Measurements from ENCODE around the gene ZNF598.
A peak's percentile ranks its signal among the peaks of the same experiment; 100 is the strongest.

Gene ZNF598

GRCh38 chr16:2047330-2048115, 37.9 kb upstream of the ZNF598 start, which contains the start of the genes NTHL1 and TSC2:
NTHL1 (minus strand) TSS chr16:2047834; CDS start chr16:2047823, 11 bp downstream.
TSC2 (plus strand) TSS chr16:2047985; CDS start chr16:2048616, 631 bp downstream.
- no peaks in the 10 kb centered on the region for H3K36me3 ChIP-seq (ENCODE audit: control insufficient read depth, insufficient read depth, low read length)
- H3K27ac ChIP-seq (ENCODE audit: insufficient read depth, low read depth, low read length, poor library complexity, severe bottlenecking): no peak within 1 kb of the TSS
- peak within 1 kb of the TSS; percentile 92 for H3K4me3 ChIP-seq (ENCODE audit: insufficient read depth, low read depth, low read length)
- H3K4me1 ChIP-seq (ENCODE audit: control insufficient read depth, insufficient read depth, low read length): no peaks in the 10 kb centered on the region
- 0 to 1% methylated on average over 81 of the region's 81 CpGs for WGBS, 2 experiments
- no peaks in the 10 kb centered on the region for H3K27me3 ChIP-seq (ENCODE audit: control insufficient read depth, insufficient read depth, low read length, poor library complexity, severe bottlenecking)
- H3K9me3 ChIP-seq (ENCODE audit: control insufficient read depth, low read length): no peaks in the 10 kb centered on the region

- H3K27ac ChIP-seq (ENCODE audit: insufficient read depth, low read depth, low read length, poor library complexity, severe bottlenecking): no peak overlapping the region
- no peaks in the 10 kb centered on the region for H3K4me1 ChIP-seq (ENCODE audit: control insufficient read depth, insufficient read depth, low read length)
- no peaks in the 10 kb centered on the region for H3K9me3 ChIP-seq (ENCODE audit: control insufficient read depth, low read length)
- WGBS, 2 experiments: 40 to 44% methylated on average over 8 of the region's 8 CpGs
- peak overlapping the region; percentile 92 for H3K4me3 ChIP-seq (ENCODE audit: insufficient read depth, low read depth, low read length)
- no peaks in the 10 kb centered on the region for H3K36me3 ChIP-seq (ENCODE audit: control insufficient read depth, insufficient read depth, low read length)
- H3K27me3 ChIP-seq (ENCODE audit: control insufficient read depth, insufficient read depth, low read length, poor library complexity, severe bottlenecking): no peaks in the 10 kb centered on the region
These were observed 37.3 kb upstream of the ZNF598 start for GRCh38 chr16:2046893-2047329.

GRCh38 chr16:2045965-2046892, 36.6 kb upstream of the ZNF598 start:
- H3K9me3 ChIP-seq (ENCODE audit: control insufficient read depth, low read length): no peaks in the 10 kb centered on the region
- no peaks in the 10 kb centered on the region for H3K36me3 ChIP-seq (ENCODE audit: control insufficient read depth, insufficient read depth, low read length)
- WGBS, 2 experiments: 92 to 94% methylated on average over 21 of the region's 21 CpGs
- no peak overlapping the region for H3K27ac ChIP-seq (ENCODE audit: insufficient read depth, low read depth, low read length, poor library complexity, severe bottlenecking)
- no peaks in the 10 kb centered on the region for H3K27me3 ChIP-seq (ENCODE audit: control insufficient read depth, insufficient read depth, low read length, poor library complexity, severe bottlenecking)
- H3K4me3 ChIP-seq (ENCODE audit: insufficient read depth, low read depth, low read length): no peak overlapping the region
- H3K4me1 ChIP-seq (ENCODE audit: control insufficient read depth, insufficient read depth, low read length): no peaks in the 10 kb centered on the region

- Histone ChIP-seq H3K9me3 (ENCODE audit: control insufficient read depth, low read length) (no peaks in the 10 kb centered on the region), H3K4me1 (ENCODE audit: control insufficient read depth, insufficient read depth, low read length) (no peaks in the 10 kb centered on the region), H3K27me3 (ENCODE audit: control insufficient read depth, insufficient read depth, low read length, poor library complexity, severe bottlenecking) (no peaks in the 10 kb centered on the region), H3K36me3 (ENCODE audit: control insufficient read depth, insufficient read depth, low read length) (no peaks in the 10 kb centered on the region), H3K27ac (ENCODE audit: insufficient read depth, low read depth, low read length, poor library complexity, severe bottlenecking) (no peak overlapping the region), H3K4me3 (ENCODE audit: insufficient read depth, low read depth, low read length) (no peak overlapping the region)
- 94 to 96% methylated on average over 22 of the region's 22 CpGs for WGBS, 2 experiments
These were observed 34.9 kb upstream of the ZNF598 start for GRCh38 chr16:2044541-2044940.

- Histone ChIP-seq H3K4me1 (ENCODE audit: control insufficient read depth, insufficient read depth, low read length) (no peaks in the 10 kb centered on the region), H3K27me3 (ENCODE audit: control insufficient read depth, insufficient read depth, low read length, poor library complexity, severe bottlenecking) (no peaks in the 10 kb centered on the region), H3K27ac (ENCODE audit: insufficient read depth, low read depth, low read length, poor library complexity, severe bottlenecking) (no peak overlapping the region), H3K36me3 (ENCODE audit: control insufficient read depth, insufficient read depth, low read length) (no peaks in the 10 kb centered on the region), H3K4me3 (ENCODE audit: insufficient read depth, low read depth, low read length) (no peak overlapping the region), H3K9me3 (ENCODE audit: control insufficient read depth, low read length) (no peaks in the 10 kb centered on the region)
- WGBS, 2 experiments: 91 to 93% methylated on average over 26 of the region's 26 CpGs
These were observed 34.2 kb upstream of the ZNF598 start for GRCh38 chr16:2043667-2044451.

GRCh38 chr16:2042986-2043666, 33.5 kb upstream of the ZNF598 start:
- Histone ChIP-seq H3K9me3 (ENCODE audit: control insufficient read depth, low read length) (no peaks in the 10 kb centered on the region), H3K27me3 (ENCODE audit: control insufficient read depth, insufficient read depth, low read length, poor library complexity, severe bottlenecking) (no peaks in the 10 kb centered on the region), H3K4me1 (ENCODE audit: control insufficient read depth, insufficient read depth, low read length) (no peaks in the 10 kb centered on the region), H3K4me3 (ENCODE audit: insufficient read depth, low read depth, low read length) (no peak overlapping the region), H3K27ac (ENCODE audit: insufficient read depth, low read depth, low read length, poor library complexity, severe bottlenecking) (no peak overlapping the region), H3K36me3 (ENCODE audit: control insufficient read depth, insufficient read depth, low read length) (no peaks in the 10 kb centered on the region)
- 96 to 97% methylated on average over 11 of the region's 11 CpGs for WGBS, 2 experiments

- H3K27ac ChIP-seq (ENCODE audit: insufficient read depth, low read depth, low read length, poor library complexity, severe bottlenecking): no peak overlapping the region
- H3K4me3 ChIP-seq (ENCODE audit: insufficient read depth, low read depth, low read length): no peak overlapping the region
- 91% methylated on average over 18 to 20 of the region's 22 CpGs for WGBS, 2 experiments
- H3K27me3 ChIP-seq (ENCODE audit: control insufficient read depth, insufficient read depth, low read length, poor library complexity, severe bottlenecking): no peaks in the 10 kb centered on the region
- H3K36me3 ChIP-seq (ENCODE audit: control insufficient read depth, insufficient read depth, low read length): no peaks in the 10 kb centered on the region
- no peaks in the 10 kb centered on the region for H3K9me3 ChIP-seq (ENCODE audit: control insufficient read depth, low read length)
- no peaks in the 10 kb centered on the region for H3K4me1 ChIP-seq (ENCODE audit: control insufficient read depth, insufficient read depth, low read length)
These were observed 32.8 kb upstream of the ZNF598 start for GRCh38 chr16:2042171-2042985.

GRCh38 chr16:2040787-2041522, 31.3 kb upstream of the ZNF598 start:
- Histone ChIP-seq H3K27ac (ENCODE audit: insufficient read depth, low read depth, low read length, poor library complexity, severe bottlenecking) (no peak overlapping the region), H3K4me3 (ENCODE audit: insufficient read depth, low read depth, low read length) (no peak overlapping the region), H3K27me3 (ENCODE audit: control insufficient read depth, insufficient read depth, low read length, poor library complexity, severe bottlenecking) (no peaks in the 10 kb centered on the region), H3K4me1 (ENCODE audit: control insufficient read depth, insufficient read depth, low read length) (no peaks in the 10 kb centered on the region), H3K36me3 (ENCODE audit: control insufficient read depth, insufficient read depth, low read length) (no peaks in the 10 kb centered on the region), H3K9me3 (ENCODE audit: control insufficient read depth, low read length) (no peaks in the 10 kb centered on the region)
- WGBS, 2 experiments: 92 to 94% methylated on average over 20 of the region's 20 CpGs
